HG03175 (cell line): ENCODE measurements around the gene ENOX1.
"Not testable (repeated sequence)": the region's sequence is repeated elsewhere in the genome, so short reads cannot be mapped to it uniquely, and the experiment has no call there.

Source experiments
- ATAC-seq: cut with Tn5 transposase; IDR thresholded peaks from one replicate; pipeline ENCODE4 v1.9.1; 2021; ENCODE audit warnings: mild to moderate bottlenecking, moderate library complexity; ENCODE audit not compliant: unreplicated experiment

ENOX1 gene

DNA sequence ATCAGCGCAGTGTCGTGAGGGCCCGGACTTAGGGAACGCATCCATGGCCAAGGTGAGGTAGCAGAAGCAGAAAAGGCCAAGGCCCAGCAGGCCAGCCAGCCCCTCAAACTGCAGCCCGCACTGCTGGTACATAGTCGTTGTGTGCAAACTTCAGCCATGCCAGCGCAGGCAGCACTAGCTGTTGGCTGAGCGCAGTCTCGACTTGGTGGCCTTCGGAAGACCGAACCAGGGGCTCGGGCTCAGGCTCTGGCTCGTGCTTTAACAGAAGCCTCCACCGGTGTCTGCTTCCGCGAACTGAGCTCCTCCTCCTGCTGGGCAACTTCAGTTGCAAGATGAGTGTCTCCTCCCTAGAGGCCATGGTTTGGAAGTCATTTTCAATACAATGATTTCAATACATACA lies 605.9 kb downstream of the ENOX1 start:
- no peak for ATAC-seq

DNA sequence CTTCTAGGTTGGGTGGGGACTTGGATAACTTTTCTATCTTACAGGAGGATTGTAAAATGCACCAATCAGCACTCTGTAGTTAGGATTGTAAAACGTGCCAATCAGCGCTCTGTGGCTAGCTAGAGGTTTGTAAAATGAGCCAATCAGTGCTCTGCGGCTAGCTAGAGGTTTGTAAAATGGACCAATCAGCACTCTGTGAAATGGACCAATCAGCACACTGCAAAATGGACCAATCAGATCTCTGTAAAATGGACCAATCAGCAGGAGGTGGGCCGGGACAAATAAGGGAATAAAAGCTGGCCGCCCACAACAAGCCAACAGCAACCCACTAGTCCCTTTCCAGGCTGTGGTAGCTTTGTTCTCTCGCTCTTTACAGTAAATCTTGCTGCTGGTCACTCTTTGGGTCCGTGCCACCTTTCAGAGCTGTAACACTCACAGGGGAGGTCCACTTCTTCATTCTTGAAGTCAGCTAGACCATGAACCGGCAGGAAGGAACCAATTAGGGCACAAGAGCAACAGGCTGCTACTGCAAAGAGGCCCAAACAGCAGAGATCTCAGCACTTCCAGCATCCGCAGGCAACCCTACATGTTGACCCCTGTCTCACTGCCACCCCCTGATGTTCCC lies 606.6 kb downstream of the ENOX1 start:
- ATAC-seq, result no peak

DNA sequence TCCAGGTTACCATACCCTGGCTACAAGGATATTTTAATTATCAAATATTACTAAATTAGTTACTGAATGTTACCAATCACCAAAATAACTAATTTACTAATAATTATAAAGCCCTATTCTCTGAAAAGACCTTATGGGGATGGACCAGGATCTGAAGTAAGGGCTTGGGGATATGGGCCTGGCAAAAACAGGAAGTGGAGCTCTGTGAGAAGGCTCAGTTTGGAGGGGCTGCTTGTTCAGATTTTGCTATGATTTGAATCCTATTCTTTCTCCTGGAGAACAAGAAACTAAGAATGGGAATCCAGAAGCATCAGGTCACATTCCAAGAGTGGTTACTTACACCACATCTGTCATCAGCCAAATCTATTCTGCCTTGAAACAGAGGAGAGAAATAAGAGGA lies 615.3 kb downstream of the ENOX1 start:
- ATAC-seq, result no peak

DNA sequence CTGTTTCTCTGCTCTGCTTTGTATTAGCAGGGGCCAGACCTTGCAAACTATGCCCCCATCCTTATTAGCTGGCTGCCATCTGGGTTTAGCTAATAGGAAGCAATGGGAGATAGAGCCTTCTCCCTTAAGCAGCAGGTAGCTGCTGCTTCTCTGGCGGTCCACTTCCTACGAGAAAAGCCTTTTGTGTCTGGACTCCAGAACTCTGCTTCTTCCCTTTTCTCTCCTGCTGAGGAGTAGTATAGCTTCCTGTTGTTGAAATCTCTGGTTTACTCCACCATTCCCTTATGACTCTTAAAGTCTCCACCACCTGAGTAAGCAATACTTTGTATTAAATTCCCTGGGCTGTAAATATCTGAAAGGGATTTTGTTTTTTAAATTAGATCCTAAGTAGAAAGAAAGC lies 616.3 kb downstream of the ENOX1 start:
- no peak for ATAC-seq

DNA sequence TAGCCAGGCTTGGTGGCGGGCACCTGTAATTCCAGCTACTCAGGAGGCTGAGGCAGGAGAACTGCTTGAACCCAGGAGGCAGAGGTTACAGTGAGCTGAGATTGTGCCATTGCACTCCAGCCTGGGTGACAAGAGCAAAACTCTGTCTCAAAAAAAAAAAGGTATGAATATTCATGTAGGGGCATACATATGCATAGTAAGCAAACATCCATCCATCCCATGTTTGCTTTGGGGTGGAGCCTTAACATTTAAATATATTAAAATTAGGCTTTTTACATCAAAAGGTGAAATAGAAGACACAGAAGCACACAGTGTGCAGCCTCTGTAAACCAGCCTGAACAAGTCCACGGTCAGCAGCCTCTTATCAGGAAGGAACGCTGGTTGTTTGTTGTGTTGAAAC lies 618.3 kb downstream of the ENOX1 start:
- ATAC-seq, result not testable (repeated sequence)

DNA sequence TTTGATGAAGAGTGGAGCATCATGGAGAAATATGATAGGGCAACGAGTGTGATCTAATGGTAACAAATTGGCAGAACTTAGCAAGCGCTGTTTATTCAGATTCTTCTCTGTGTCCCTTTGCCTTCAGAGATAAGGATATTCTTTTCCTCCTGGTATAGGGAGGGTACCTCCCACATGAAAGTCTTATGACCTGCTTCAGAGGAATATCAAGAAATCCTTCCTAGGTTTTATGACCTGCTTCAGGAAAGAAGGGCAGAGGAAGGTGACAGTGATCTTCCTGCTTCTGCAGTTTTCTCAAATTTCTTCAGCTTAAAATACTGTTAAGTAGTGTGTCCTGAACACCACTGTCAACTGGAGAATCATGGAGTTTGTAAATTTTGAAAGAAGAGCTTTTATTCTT lies 619.0 kb downstream of the ENOX1 start:
- no peak for ATAC-seq

DNA sequence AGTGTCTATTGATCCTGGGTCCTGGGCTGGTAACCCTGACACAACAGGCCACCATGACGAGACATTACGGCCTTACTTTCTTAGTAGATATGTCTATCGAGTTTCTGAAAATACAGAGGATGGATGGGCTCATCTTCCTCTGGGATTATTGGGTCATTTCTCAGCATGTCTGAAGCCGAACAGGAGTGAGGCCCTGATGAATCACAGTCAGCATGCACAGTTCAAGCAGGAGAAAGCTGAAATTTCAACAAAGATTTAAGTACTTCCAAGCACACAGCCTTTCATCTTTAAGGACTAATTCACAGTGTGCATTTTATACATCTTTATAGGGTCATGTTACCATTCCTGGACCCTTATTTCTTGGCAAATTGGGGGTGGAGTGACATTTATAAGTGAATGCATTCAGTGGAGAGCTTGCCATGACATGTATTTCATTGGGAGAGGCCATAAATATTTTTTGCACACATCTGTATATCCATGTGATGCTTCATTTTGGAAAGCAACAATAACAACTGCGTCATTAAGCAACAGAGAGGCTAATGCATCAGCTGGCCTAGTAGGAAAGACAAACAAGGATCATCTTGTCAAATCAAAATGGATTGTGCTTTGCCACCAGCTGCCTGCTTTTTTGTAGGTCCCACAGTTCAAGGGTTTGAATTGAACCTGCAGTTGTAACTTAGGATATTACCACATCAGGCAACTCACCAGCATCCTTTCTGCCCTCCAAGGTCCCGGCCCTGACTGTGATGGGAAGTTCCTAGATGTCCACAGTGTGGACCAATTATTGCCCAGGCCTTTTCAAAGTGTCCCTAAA lies 619.9 kb downstream of the ENOX1 start:
- ATAC-seq, result no peak
